GM12891 (cell line): ENCODE measurements around the gene GID8.

ENCODE experiments used
- PAX5 ChIP-seq: IDR thresholded peaks from 2 replicates; pipeline ENCODE4 v1.6.1; 2011; ENCODE audit warnings: low read length, moderate library complexity, mild to moderate bottlenecking; ENCODE audit not compliant: insufficient read depth, severe bottlenecking
- POLR2A ChIP-seq: IDR thresholded peaks from 2 replicates; pipeline ENCODE4 v1.6.1; 2011; ENCODE audit warnings: low read depth, low read length, control low read depth
- POLR2AphosphoS5 ChIP-seq: IDR thresholded peaks from 2 replicates; pipeline ENCODE4 v1.6.1; 2011; ENCODE audit warnings: low read depth, low read length, control low read depth
- SPI1 ChIP-seq: IDR thresholded peaks from 2 replicates; pipeline ENCODE4 v1.6.1; 2011; ENCODE audit warnings: low read depth, low read length, control low read depth
- TAF1 ChIP-seq: IDR thresholded peaks from 2 replicates; pipeline ENCODE4 v1.6.1; 2011; ENCODE audit warnings: low read depth, low read length, control low read depth

- no peak for TF ChIP-seq POLR2A
- TF ChIP-seq PAX5 = no peak
- no peak for TF ChIP-seq POLR2AphosphoS5
- no peak for TF ChIP-seq TAF1
- TF ChIP-seq SPI1 = no peak
Measured at GRCh38 chr20:62980970-62981369, 43.0 kb downstream of the GID8 start.
